ENCODE results near the gene RXRA.

DNA sequence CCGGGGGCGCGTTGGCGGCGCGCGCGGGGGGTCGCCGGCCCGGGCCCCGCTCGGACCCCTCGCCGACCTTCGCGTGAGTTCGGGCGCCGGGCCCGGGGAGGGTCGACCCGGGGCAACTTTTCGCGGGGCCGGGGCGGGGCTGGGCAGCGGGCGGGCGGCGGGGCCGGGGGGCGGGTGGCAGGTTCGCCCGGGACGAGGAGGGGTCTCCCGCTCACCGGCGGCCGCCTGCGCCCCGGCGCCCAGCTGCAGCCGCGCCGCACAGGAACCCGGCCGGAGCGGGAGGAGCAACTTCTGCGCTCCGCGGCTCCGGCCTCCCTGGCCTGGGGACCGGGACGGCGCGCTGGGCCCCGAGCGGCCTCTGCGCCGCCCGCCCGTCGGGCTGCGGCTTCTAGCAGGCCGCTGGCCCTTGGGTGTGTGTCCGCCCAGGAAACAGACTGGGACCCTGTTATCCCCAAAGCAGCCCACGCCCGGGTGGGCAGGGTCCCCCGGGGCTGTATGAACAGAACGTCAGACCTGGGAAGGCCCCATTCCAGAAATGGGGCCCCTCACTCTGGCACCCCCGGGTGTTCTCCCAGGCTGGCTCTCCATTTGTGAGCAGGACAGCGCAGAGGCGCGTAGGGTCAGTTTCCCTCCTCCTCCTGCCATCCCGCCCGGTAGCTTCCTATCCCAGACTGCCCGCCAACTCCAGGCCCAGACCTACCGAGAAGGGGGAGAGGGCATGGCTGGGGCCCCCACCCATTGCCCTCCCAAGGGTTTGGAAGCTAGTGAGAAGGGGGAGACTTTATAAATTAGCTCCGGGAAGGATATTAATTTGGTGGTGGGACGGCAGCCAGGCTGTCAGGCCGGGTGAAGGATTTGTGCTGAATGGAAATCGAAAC is 708 bp downstream of the RXRA start:
- TF ChIP-seq, protein P1, sequence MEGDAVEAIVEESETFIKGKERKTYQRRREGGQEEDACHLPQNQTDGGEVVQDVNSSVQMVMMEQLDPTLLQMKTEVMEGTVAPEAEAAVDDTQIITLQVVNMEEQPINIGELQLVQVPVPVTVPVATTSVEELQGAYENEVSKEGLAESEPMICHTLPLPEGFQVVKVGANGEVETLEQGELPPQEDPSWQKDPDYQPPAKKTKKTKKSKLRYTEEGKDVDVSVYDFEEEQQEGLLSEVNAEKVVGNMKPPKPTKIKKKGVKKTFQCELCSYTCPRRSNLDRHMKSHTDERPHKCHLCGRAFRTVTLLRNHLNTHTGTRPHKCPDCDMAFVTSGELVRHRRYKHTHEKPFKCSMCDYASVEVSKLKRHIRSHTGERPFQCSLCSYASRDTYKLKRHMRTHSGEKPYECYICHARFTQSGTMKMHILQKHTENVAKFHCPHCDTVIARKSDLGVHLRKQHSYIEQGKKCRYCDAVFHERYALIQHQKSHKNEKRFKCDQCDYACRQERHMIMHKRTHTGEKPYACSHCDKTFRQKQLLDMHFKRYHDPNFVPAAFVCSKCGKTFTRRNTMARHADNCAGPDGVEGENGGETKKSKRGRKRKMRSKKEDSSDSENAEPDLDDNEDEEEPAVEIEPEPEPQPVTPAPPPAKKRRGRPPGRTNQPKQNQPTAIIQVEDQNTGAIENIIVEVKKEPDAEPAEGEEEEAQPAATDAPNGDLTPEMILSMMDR (IDR thresholded peaks at IDR 0.05): no peak
- no peak for TF ChIP-seq POLR2AphosphoS5 (IDR thresholded peaks at IDR 0.05)
